RWPE1 (cell line): Measurements from ENCODE around the gene KAZN.
"Not testable (repeated sequence)": the region's sequence is repeated elsewhere in the genome, so short reads cannot be mapped to it uniquely, and the experiment has no call there.

ENCODE experiments used
- CTCF ChIA-PET: fragments of 350-600 bp; sonication (Branson Sonifier 250); formaldehyde crosslinking; extraction: SDS; loops from one replicate; lab custom pipeline; 2021; lab: Yijun Ruan, JAX
- POLR2A ChIA-PET: fragments of 400-600 bp; formaldehyde crosslinking; extraction: SDS; loops from one replicate; lab custom pipeline; 2020; ENCODE audit warnings: antibody characterized with exemption; ENCODE audit not compliant: low non-redundant PET; lab: Yijun Ruan, JAX
- DNase-seq: peaks from one replicate; pipeline ENCODE4 v3.0.0; 2012; ENCODE audit warnings: low spot score
- H3K27ac ChIP-seq: fragments of 450-650 bp; 2 replicates; pipeline ENCODE4 v1.5.1; 2017
- CTCF ChIP-seq: fragments of 450-650 bp; conservative IDR thresholded peaks from 2 replicates; pipeline ENCODE4 v1.5.1; 2017; ENCODE audit warnings: low read depth, mild to moderate bottlenecking

The KAZN gene

DNA sequence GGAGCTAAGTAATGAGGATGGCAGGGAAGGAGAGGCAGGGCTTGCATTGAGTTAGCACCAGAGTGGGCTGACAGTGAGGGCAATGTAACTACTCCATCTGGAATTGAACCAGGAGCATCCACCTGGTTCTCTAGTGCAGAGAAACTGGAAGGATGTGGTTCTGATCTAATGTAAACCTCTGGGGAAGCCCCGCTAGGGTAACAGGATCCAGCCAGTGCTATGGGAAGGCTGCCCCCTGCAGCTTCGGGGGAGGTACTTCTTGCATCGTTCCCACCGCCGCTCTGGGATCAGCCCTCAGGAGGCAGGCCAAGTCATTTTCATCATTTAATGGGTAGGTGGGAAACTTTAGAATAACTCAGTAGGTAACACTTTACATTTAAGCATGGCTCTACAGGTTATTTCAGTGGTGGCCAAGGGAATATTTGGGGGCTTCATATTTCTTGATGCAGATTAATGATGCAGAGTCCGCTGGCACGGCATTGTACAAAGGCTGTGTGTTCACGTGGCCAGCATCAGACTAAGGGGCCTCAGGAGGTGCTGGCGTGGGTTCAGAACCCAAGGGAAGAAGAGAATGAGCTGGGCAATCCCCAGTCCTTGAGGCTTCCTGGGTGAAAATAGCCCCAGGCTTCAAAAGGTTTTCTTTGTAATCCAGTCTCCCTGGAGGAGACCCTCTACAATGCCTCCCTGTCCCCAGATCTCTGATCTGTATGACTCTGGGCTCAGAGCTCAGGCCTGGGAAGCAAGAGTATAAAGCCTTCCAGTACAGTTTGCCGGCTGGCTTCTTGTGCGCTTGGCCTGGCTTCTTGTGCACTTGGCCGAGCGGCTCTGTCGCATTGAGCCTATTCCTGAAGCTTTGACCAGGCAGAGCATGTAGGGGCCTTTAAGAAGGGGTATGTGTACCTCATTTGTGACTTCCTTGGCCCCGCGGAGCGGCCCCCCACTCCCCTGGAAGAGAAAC is 26.4 kb upstream of the KAZN start:
- TF ChIP-seq CTCF: no peak
- ChIA-PET CTCF (no interaction called here), POLR2A (no interaction called here)
- DNase-seq: no peak
- H3K27ac ChIP-seq: no peak overlapping the region

DNA sequence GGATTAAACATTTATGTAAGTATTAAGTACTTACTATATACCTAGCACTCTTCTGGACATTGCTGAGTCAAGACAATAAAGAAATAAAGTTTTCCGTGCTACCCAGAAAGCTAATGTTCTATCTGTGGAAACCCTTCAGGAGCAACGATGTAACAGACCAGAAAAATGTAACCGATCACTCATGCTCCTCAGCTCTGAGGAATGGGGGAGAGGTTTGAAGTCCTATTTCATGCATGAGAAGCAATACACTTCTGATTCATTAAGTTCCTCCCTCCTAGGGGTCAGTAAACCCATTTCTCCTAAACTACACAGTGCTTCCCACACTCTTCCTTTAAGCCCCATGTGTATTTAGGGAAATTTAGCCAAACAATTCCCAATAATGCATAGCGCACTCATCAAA is 25.6 kb upstream of the KAZN start:
- no peak overlapping the region for H3K27ac ChIP-seq
- TF ChIP-seq CTCF: no peak
- ChIA-PET POLR2A (no interaction called here), CTCF (no interaction called here)
- no peak for DNase-seq

- ChIA-PET CTCF (no interaction called here), POLR2A (no interaction called here)
- no peak overlapping the region for H3K27ac ChIP-seq
- TF ChIP-seq CTCF: no peak
- no peak for DNase-seq
These were observed 22.3 kb upstream of the KAZN start for GRCh38 chr1:14576155-14576554.

- CTCF ChIA-PET: interaction anchor here (1.1 kb wide), 1 partner anchor 55 kb away, joined by 3 read pairs; no protein-coding TSS in a partner anchor
- H3K27ac ChIP-seq: no peak overlapping the region
- no peak for TF ChIP-seq CTCF
- no peak for DNase-seq
- POLR2A ChIA-PET: no interaction called here
These were observed 21.2 kb upstream of the KAZN start for GRCh38 chr1:14577261-14577660.

- DNase-seq: no peak
- POLR2A ChIA-PET: no interaction called here
- H3K27ac ChIP-seq: no peak overlapping the region
- CTCF ChIA-PET: no interaction called here
- TF ChIP-seq CTCF: no peak
These were observed 20.3 kb upstream of the KAZN start for GRCh38 chr1:14578156-14578555.

GRCh38 chr1:14580295-14580694 is 18.2 kb upstream of the KAZN start:
- CTCF ChIA-PET, POLR2A ChIA-PET, H3K27ac ChIP-seq, DNase-seq: not testable (repeated sequence)

DNA sequence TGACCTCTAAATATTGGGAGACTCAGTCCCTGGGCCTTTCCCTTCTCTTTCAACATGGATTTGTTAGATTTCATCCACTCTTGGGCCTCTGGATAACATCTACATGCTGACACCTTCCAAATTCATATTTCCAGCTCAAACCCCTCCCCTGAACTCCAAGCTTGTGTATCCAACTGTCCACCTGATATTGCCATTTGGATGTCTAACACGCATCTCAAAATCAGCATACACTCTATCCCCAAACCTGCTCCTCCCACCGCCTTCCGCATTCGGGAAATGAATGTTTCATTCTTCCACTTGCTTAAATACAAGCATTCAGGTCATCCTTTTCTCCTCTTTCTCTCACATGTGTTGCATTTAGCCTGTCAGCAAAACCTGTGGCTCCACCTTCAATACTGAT is 17.5 kb upstream of the KAZN start:
- DNase-seq: no peak
- CTCF ChIA-PET: no interaction called here
- POLR2A ChIA-PET: no interaction called here

More for the DNA sequence above, 17.5 kb upstream of the KAZN start:
- no peak overlapping the region for H3K27ac ChIP-seq
- no peak for TF ChIP-seq CTCF
